Activated CD8-positive, alpha-beta memory T cell treated with anti-CD3 and anti-CD28 coated beads, Interleukin-2, amount 50 U/mL, for 48 hours (primary cell): ENCODE measurements around the gene VSX2.
"Not testable (repeated sequence)": the region's sequence is repeated elsewhere in the genome, so short reads cannot be mapped to it uniquely, and the experiment has no call there.

Experiments
- DNase-seq: peaks from one replicate; pipeline ENCODE4 v3.0.0-alpha.2; 2020

The VSX2 gene

DNA sequence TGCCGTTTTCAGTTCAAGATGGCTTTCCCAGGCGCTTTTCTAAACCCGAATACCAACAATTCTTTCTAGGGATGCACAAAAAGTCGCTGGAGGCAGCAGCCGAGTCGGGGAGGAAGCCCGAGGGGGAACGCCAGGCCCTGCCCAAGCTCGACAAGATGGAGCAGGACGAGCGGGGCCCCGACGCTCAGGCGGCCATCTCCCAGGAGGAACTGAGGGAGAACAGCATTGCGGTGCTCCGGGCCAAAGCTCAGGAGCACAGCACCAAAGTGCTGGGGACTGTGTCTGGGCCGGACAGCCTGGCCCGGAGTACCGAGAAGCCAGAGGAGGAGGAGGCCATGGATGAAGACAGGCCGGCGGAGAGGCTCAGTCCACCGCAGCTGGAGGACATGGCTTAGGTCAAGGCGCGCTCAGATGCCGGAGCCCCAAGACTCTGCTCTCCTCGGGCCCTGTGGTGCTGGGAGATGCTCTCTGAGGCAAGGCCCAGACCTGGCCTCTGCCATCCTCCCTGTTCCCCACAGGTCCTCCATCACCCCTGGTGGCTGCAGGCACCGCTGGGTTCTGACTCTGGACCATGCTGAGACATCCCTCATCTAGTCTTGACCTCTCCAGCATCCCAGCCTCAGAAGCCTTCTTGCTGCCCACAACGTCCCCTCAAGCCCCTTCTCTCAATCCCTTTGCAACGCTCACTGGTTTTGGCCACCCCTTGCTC lies 21.4 kb downstream of the VSX2 start:
- DNase-seq: no peak

DNA sequence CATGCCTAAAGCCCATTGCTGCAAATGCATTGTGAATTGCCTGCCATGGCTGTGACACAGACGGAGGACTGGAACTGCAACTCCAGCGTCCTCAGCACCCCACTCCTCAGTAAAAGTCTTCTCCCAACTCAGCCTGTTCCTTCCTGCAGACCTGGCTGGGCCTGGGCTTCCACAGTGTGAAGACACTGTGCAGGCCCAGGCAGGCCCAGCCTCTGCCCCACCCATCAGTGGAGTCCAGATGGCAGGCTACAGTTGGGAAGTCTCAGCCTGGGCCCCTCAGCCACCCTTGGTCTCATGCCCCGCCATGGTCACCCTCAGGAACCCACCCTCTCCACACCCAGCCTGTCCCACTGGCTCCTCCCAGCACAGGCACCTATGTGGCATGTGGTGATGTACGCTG lies 22.0 kb downstream of the VSX2 start:
- no peak for DNase-seq

DNA sequence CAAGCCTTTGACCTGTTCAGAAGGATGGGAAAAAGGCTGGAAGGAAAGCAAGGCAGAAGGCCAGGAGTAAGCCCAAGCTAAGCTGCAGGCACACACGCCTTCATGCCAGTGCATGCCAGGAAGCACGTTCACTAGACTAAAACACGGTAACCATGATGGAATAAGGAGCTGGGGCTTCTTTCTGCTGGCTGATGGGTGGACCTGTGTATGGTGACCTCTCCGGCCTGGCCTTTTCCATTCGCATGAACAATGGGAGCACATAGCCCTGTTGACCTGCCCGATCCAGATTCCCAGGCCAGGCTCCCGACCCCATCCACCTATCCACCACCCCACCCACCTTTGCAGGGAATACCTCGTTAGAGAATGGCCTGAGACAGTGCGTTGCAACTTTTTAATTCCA lies 22.8 kb downstream of the VSX2 start:
- no peak for DNase-seq

DNA sequence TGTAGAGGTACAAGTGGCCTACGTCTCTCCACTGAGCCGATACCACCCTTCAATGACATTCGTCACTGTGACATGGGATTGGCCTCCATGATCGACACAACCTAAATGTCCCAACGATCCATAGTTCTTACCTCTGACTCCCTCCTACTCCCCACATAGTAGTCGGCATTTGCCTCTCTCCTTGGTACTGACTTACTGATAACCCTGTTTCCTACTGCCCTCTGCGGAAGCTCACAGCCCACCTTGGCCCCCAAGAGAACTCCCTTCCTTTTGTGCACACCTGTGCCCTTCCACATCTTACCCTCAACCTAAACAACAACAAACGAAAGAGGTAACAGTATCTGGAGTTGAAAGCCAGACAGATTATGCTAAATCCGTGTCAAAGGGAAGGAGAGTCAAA lies 23.9 kb downstream of the VSX2 start:
- DNase-seq: no peak

DNA sequence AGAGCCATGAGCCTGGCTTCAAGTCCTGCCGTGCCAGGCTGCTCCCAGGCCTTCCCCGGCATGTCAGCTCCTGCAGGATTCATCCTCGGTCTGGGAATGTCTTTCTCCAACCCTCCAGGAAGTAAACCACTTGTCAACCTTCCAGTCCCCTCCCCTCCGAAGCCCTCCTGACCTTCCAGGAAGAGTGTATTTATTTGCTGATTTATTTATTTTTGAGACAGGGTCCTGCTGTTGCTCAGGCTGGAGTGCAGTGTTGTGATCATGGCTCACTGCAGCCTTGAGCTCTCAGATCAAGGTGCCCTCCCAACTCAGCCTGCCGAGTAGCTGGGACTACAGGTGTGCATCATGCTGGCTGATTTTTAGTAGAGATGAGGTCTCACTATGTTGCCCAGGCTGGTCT lies 24.7 kb downstream of the VSX2 start:
- no peak for DNase-seq

DNA sequence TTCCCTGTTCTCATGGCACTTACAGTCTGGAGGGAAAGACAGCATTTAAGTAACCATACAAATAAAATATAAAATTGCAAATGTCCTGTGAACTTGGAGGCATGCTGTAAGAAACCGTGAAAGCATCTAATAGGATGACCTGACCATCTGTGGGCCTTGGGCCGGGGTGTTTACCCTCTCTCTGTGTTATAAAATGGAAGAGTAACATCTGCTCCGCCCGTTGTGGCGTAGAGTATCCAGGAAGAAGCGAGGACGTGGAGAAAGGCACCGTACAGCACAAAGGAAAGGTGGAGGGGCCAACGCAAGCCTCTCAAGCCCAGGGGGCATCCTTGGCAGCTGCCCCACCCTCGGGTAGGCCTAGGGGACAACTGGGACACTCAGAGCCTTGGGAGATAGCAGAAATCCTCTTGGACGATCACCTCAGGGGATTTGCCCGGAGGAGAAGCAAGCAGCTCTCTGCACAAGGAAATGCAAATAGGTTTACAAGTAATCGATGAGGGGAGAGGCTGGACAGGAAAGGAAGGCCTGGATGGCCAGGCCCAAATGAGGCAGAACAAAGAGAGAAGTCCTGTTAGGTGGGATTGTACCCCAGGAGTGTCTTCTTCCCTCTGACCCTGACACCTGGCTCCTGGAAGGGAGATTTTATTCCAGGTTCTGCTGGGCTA lies 26.2 kb downstream of the VSX2 start:
- DNase-seq: no peak

DNA sequence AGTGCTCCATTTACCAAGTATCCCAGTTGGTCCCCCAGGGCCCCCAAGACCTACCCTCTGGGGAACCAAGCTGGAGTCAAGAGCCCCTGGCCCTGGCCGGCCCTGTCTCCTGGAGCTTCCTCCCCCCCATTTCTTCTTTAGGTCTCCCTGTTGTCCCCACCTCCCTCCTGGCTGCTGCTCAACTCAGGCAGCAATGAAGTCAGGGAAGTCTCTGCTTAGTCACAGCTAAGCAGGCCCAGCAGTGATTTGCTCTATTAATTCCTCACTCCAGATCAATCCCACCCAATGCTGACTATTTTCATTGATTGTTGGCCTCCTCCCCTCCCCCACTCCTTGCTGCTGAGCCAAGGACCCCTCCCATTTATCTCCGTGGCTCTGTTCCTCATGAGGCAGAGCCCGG lies 28.3 kb downstream of the VSX2 start:
- DNase-seq: no peak

DNA sequence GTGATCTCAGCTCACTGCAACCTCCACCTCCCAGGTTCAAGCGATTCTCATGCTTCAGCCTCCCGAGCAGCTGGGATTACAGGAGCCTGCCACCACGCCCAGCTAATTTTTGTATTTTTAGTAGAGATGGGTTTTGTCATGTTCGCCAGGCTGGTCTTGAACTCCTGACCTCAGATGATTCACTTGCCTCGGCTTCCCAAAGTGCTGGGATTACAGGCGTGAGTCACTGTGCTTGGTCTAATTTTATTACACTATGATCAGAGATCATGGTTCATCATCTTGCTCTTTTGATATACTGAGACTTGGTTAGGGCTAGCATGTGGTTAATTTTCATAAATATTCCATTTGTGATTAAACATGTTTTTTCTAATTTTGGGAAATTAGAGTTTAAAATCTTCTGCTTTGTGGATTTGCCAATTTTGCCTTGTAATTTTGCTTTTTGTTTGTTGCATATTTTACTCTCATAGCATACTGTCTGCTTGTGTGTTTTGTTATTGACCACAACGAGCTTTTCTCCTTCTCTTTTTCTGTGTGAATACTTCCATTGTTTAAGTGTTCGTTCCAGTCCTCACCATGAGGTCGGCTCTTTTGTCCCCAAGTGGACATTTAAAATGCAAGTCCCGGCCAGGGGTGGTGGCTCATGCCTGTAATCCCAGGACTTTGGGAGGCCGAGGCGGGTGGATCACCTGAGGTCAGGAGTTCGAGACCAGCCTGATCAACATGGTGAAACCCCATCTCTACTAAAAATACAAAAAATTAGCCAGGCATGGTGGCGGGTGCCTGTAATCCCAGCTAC lies 31.3 kb downstream of the VSX2 start:
- DNase-seq: not testable (repeated sequence)

DNA sequence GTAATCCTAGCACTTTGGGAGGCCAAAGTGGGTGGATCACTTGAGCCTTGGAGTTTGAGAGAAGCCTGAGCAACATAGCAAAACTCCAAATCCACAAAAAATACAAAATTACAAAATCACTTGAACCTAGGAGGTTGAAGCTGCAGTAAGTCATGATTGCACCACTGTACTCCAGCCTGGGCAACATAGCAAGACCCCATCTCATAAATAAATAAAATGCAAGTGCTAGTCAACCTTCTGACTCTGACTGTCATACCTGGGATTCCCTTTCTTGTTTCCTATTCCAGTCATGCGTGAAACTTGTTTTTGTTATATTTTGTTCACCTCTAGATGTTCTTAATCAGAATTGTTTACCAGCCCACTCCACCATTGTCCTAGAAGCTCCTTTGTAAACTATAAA lies 32.1 kb downstream of the VSX2 start:
- no peak for DNase-seq

DNA sequence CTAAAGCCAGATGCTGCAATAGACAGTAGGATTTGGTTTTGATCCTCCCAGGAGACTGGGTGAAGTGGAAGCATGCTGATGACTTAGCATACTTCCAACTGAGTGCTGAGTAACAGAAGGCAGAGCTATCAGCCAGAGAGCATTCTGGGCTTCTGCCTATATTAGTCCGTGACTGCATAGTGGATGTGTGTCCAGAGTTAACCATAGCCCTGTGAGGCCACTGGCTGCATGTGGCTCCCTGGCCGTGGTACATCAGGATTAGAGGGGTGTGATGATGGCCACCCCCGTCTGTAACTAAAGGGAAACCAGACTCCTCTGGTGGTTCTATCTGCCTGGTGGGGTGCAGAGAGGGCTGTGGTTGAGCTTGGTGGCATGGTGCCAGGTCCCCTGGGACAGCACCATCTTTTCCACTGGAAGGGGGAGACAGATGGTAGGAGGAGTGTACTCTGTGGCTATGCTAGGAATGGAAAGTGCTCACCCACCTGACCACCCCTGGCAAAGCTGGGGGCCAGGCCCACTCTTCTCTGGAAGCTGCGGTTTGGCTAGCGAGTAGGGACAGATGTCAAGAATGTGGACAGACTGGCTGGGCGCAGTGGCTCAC lies 36.1 kb downstream of the VSX2 start:
- no peak for DNase-seq

DNA sequence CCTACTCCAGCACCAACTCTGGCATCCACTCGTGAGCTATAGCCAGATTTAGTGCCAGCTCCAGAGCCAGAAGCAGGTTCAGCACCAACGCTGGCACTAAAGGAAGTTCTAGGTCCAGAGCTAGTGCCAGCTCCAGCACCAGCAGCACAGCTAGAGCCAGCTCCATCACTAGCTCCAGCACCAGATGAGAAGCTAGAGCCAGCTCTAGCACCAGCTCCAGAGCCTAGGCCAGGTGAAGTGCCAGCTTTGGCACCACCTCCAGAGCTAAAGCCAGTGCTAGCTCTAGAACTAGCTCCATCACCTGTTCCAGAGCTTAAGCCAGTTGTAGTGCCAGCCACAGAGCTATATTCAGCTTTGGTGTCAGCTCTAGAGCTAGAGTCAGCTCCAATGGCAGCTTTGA lies 38.8 kb downstream of the VSX2 start:
- DNase-seq: no peak

DNA sequence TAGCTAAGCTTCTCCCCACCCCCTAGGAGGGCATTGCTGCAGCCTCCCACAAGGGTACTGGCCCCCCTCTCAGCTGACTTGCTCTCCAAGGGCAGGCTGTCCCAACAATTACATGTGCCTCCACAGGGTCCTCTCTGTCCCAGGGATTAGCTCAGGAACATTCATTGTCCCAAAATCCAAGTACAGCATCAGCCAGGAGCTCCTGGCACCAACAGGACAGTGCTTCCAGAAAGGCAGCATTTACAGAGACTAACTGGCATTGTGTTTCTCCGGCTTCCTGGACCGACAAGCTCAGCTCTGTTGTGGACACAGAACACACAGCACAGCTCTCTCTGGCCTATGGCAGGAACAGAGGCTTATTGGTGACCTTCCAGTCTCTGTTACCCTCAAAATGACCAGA lies 41.8 kb downstream of the VSX2 start:
- DNase-seq: no peak

DNA sequence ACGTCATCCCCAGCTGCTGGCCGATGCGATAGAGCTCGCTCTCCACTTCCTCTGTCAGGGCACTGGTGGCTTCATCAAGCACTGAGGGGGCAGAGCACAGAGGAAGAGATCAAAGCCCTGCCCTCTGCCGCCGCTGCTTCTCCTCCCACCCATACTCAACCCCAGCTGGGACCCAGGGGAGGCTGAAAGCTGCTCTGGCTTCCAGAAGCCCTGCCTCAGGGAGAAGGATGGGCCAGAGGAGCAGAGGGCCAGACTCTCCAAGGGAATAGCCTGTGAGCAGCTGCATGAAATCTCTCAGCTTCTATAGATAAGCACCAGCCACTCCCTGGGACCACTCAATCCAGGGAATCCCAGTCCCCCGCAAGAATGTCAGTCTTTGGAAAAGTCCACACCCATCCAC lies 47.5 kb downstream of the VSX2 start:
- DNase-seq: no peak

DNA sequence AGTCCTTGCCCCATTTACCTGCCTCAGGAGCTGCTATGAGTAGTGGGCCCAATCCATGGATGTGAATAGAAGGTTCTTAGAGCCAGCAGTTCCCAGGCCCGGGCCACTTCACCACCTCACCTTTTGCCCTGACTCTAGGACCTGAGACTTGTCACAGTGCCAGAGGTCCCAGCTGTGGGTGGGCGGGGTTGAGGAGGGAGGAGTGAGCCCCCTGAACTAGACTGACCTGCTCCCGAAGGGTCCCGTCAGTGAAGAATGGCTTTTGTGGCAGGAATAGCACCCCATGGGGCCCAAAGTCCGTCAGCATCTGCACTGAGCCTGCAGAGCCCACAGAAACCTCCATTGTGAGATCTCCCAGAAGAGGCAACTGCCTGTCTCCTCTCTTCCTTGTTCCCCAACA lies 50.6 kb downstream of the VSX2 start:
- DNase-seq: no peak

DNA sequence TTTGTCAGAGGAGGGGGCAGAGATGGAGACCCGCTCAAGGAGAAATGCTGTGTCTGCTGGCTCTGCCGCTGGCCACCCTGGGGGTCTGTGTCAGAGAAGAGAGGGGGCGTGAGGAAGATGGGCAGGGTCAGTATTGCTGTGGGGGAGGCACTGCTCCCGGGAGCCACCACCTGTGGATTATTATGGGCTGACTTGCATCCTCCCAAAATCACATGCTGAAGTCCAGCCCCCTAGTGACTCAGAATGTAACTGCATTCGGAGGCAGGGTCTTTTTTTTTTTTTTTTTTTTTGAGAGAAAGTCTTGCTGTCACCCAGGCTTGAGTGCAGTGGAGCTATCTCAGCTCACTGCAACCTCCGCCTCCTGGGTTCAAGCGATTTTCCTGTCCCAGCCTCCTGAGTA lies 51.2 kb downstream of the VSX2 start:
- DNase-seq: no peak

DNA sequence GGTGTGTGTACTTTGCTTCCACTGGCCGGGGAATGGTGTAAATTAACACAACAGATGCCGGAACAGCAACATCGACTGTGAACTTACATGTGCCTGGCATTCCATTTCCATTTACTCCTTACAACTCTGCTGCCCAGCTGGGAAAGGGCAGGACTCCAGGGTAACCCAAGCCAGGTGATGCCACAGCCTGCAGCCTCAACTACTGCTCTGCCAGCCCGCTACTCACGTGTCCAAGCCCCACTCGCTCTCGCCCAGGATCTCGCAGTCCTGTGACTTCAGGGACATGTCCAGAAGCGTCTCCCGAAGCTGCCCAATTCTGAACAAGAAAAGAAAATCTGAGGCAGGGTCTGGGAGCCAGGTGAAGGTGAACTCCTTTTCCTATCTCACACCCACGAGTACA lies 52.8 kb downstream of the VSX2 start:
- DNase-seq: no peak

DNA sequence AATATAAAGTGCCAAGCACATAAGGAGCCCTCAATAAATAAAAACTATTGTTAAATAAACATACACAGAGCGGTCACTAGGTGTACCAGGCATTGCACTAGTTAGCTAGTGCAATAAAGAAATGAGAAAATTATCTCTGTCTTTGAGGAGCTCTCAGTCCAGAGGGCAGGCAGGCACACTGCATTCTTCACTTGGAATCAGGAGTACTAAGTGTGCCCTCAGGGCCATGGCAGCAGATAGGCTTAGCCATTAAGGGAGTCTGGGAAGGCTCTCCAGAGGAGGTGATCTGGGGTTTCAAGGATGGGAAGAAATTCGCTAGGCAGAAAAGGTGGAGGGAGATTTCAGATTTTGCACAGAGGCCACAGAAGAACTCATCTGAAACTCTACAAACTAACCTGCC lies 54.4 kb downstream of the VSX2 start:
- no peak for DNase-seq

DNA sequence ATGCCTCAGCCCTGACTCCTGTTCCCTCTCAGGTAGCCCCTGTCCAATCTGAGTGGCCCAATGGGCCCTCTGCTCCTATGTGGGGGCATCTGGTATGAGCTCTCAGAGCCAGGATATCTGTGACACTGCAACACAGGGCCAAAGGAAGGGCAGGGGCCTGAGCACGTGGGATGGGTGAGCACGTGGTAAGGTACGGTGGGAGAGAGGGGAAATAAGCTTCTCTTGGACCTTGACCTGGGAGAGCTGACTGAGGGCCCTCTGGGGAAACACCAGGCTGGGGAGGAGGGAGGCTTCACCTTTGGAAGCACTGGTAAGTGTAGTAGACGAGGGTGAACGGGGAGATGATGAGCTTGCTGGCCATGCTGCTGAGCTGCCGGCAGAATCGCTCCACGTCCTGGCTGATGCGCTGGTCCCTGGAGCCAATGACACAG lies 56.8 kb downstream of the VSX2 start:
- no peak for DNase-seq

DNA sequence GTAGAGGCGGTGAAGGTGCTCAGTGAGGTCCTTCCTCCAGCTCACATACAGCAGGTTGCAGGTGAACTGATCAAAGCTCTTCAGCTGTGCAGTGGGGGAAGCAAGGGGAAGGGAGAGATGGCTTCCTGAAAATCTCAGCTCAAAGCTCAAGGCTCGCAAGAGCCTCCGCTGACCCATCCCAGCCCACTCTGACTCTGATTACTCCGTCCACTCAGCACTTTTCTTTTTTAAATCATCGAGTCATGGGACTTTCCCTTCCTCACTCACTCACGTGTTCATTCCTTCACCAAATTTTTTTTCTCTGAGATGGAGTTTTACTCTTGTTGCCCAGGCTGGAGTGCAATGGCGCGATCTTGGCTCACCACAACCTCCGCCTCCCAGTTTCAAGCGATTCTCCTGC lies 58.7 kb downstream of the VSX2 start:
- no peak for DNase-seq

DNA sequence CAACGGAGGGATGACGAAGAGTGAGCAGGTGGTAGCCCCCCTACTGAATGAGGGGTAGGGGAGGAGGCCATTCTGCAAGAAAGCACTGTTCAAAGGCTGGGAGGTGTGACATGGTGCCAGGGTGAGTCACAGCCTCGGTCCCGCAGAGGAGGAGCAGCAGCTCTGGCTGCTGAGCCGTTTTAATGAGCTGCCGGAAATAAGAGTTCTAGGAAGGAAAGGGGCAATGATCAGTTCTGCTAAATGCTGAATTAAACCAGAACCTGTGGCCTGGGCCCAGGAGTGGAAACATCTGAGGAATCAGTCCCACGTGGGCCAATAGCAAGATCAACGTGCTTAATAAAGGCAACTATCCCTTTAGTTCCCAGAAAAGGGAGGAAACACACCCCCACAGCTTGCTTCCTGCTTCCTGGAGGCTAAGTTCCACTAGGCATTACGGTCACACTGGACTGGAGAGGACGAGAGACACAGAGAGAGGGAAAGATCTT lies 59.9 kb downstream of the VSX2 start:
- DNase-seq: no peak

DNA sequence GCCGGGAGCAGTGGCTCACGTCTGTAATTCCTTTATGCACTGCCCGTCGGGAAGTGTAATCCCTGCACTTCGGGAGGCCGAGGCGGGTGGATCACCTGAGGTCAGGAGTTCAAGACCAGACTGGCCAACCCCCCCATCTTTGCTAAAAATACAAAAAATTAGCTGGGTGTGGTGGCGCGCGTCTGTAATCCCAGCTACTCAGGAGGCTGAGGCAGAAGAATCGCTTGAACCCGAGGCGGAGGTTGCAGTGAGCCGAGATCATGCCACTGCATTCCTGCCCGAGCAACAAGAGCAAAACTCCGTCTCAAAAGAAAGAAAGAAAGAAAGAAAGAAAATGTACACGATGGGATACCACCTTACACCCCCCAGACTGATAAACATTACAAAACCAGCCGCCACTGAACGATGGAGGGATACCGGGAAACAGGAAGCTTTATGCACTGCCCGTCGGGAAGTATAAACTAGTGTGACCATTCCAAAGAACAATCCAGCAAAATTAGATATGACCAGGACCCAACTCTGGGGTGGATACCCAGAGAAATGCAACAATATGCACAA lies 62.4 kb downstream of the VSX2 start:
- DNase-seq: no peak

DNA sequence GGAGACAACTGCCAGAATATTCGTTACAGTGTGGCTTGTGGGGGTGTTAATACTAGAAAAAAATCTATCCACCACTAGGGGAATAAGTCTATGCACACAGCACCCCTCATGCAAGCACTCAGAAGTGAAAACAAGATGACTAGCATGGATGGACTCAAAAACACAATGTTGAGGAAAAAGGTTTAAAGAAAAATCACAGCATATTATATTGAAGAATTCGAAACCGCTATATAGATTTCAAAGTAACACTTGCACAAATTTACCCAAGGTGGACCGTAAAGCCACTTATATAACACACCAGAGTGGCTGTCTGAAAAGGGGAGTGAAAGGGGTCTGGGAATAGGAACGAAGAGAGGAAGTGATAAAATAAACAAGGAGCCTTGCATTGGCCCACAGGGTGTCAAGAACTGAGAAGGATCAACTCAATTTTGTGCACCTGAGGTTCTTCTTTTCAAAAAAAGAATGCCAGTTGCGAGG lies 62.9 kb downstream of the VSX2 start:
- no peak for DNase-seq
